GM21423 (cell line): Measurements from ENCODE around the gene PCDH1.

Experiments used
- ATAC-seq: cut with Tn5 transposase; IDR thresholded peaks from one replicate; pipeline ENCODE4 v1.9.1; 2021; ENCODE audit warnings: mild to moderate bottlenecking, moderate library complexity; ENCODE audit not compliant: unreplicated experiment

Gene PCDH1

GRCh38 chr5:141814064-141814964 lies 63.9 kb downstream of the PCDH1 start:
- no peak for ATAC-seq

GRCh38 chr5:141812512-141812911 lies 65.7 kb downstream of the PCDH1 start:
- ATAC-seq: no peak

- no peak for ATAC-seq
Observed at GRCh38 chr5:141811287-141812155, 66.7 kb downstream of the PCDH1 start.

- ATAC-seq: no peak
Observed at GRCh38 chr5:141810702-141811101, 67.5 kb downstream of the PCDH1 start.

GRCh38 chr5:141809380-141810096 lies 68.7 kb downstream of the PCDH1 start:
- no peak for ATAC-seq

GRCh38 chr5:141808857-141809256 lies 69.4 kb downstream of the PCDH1 start:
- ATAC-seq: no peak

GRCh38 chr5:141807732-141808131 lies 70.5 kb downstream of the PCDH1 start:
- ATAC-seq: no peak

- ATAC-seq: no peak
Observed at GRCh38 chr5:141807329-141807728, 70.9 kb downstream of the PCDH1 start.

GRCh38 chr5:141806626-141807025 lies 71.6 kb downstream of the PCDH1 start:
- no peak for ATAC-seq

GRCh38 chr5:141805874-141806595 lies 72.2 kb downstream of the PCDH1 start:
- no peak for ATAC-seq

GRCh38 chr5:141804475-141804874 lies 73.7 kb downstream of the PCDH1 start:
- no peak for ATAC-seq
